A549 (cell line): Measurements from ENCODE around the gene MLLT1. TPM values are rescaled to one million over a fixed set of nuclear protein-coding genes. Genes with fewer than 3 reads are reported as not detected.

ENCODE experiments used
- ATAC-seq, 2 experiments: fragments of 200-7000 bp in 1 of 2; fragments of >200 bp in 1 of 2; cut with Nextera tagmentation in 1 of 2; cut with Tn5 transposase in 1 of 2; 3 replicates each; pipeline versions ENCODE4 v1.8.0 to v1.9.1; 2018 to 2020; ENCODE audit warnings: mild to moderate bottlenecking in 1 of 2, moderate library complexity in 1 of 2
- CTCF ChIA-PET: fragments of 300-600 bp; sonication (Branson Sonifier 250); formaldehyde crosslinking; extraction: SDS; loops from one replicate; lab custom pipeline; 2021; ENCODE audit warnings: antibody characterized with exemption, inconsistent platforms; lab: Yijun Ruan, JAX
- POLR2A ChIA-PET: fragments of 350-600 bp; formaldehyde crosslinking; extraction: SDS; loops from one replicate; lab custom pipeline; 2021; ENCODE audit warnings: antibody characterized with exemption, inconsistent platforms; lab: Yijun Ruan, JAX
- DNase-seq, 2 experiments: peaks; one replicate each; pipeline versions ENCODE4 v3.0.0 to v3.0.0-alpha.2; 2011 to 2016; ENCODE audit warnings: low read depth in 1 of 2, low spot score in 1 of 2
- FAIRE-seq: peaks from 2 replicates; lab custom pipeline; 2011; peaks lifted over from hg19 to GRCh38; lab: Jason Lieb, UNC
- H3K27ac ChIP-seq, 2 experiments: fragments of >200 bp; sonication (Bioruptor Twin); formaldehyde crosslinking; 3 replicates each; pipeline ENCODE4 v1.5.1; 2016 to 2017
- H3K4me1 ChIP-seq: fragments of >200 bp; sonication (Bioruptor Twin); formaldehyde crosslinking; 3 replicates; pipeline ENCODE4 v1.6.1; 2016
- H3K4me2 ChIP-seq: fragments of >200 bp; sonication (Bioruptor Twin); formaldehyde crosslinking; 3 replicates; pipeline ENCODE4 v1.6.1; 2016
- H3K4me3 ChIP-seq: fragments of >200 bp; sonication (Bioruptor Twin); formaldehyde crosslinking; 3 replicates; pipeline ENCODE4 v1.5.1; 2016
- H3K9me3 ChIP-seq: fragments of >200 bp; sonication (Bioruptor Twin); formaldehyde crosslinking; 3 replicates; pipeline ENCODE4 v1.6.1; 2016
- CBX2 ChIP-seq: fragments of 200-600 bp; sonication (generic); IDR thresholded peaks from 2 replicates; pipeline ENCODE4 v1.6.1; 2016; ENCODE audit warnings: low read depth, mild to moderate bottlenecking, borderline replicate concordance
- CHD2 ChIP-seq: fragments of 150-350 bp; IDR thresholded peaks from 2 replicates; pipeline ENCODE4 v1.6.1; 2014; ENCODE audit warnings: low read length; ENCODE audit not compliant: partially characterized antibody
- ESRRA ChIP-seq: fragments of 150-350 bp; IDR thresholded peaks from 2 replicates; pipeline ENCODE4 v1.6.1; 2014; ENCODE audit warnings: mild to moderate bottlenecking, low read length, borderline replicate concordance
- FOSL2 ChIP-seq, 2 experiments: fragments of 450-650 bp in 1 of 2; fragments of >200 bp in 1 of 2; sonication (Bioruptor Twin) in 1 of 2; formaldehyde crosslinking; IDR thresholded peaks; 2 replicates each; pipeline versions ENCODE4 v1.5.0 to v1.6.1; 2016 to 2020; ENCODE audit warnings: mild to moderate bottlenecking in 1 of 2, moderate library complexity in 1 of 2
- GATA3 ChIP-seq: IDR thresholded peaks from 2 replicates; pipeline ENCODE4 v1.6.1; 2012; ENCODE audit warnings: borderline replicate concordance
- HOXB13 ChIP-seq: fragments of 250-450 bp; sonication (Bioruptor Pico); IDR thresholded peaks from 2 replicates; pipeline ENCODE4 v1.5.0; 2020; ENCODE audit warnings: low read depth, mild to moderate bottlenecking, moderate library complexity
- JUN ChIP-seq, 2 experiments: fragments of >200 bp; sonication (Bioruptor Twin); formaldehyde crosslinking; IDR thresholded peaks; 2 replicates in 1 of 2; 3 replicates in 1 of 2; pipeline ENCODE4 v1.6.1; 2016 to 2017
- JUNB ChIP-seq: fragments of >200 bp; sonication (Bioruptor Twin); formaldehyde crosslinking; IDR thresholded peaks from 2 replicates; pipeline ENCODE4 v1.6.1; 2016
- MYC ChIP-seq: IDR thresholded peaks from 2 replicates; pipeline ENCODE4 v1.6.1; 2012; ENCODE audit warnings: mild to moderate bottlenecking, inconsistent platforms, low read length, improper control_type of control experiment, borderline replicate concordance
- SMC3 ChIP-seq: fragments of >200 bp; sonication (Bioruptor Twin); formaldehyde crosslinking; IDR thresholded peaks from 3 replicates; pipeline ENCODE4 v1.6.1; 2018; ENCODE audit warnings: inconsistent platforms
- TFCP2L1 ChIP-seq: fragments of 250-450 bp; sonication (Bioruptor Pico); IDR thresholded peaks from 2 replicates; pipeline ENCODE4 v1.5.0; 2021; ENCODE audit warnings: mild to moderate bottlenecking
- TP53 ChIP-seq: fragments of 250-450 bp; sonication (Bioruptor Pico); IDR thresholded peaks from 2 replicates; pipeline ENCODE4 v1.5.0; 2021; ENCODE audit warnings: mild to moderate bottlenecking, moderate library complexity
- ZFP36 ChIP-seq: fragments of 450-650 bp; IDR thresholded peaks from 2 replicates; pipeline ENCODE4 v1.6.1; 2014; ENCODE audit warnings: borderline replicate concordance; ENCODE audit not compliant: partially characterized antibody
- WGBS: methylation state at CpG from one replicate; pipeline ENCODE4 v1.1.6; 2017; ENCODE audit errors: missing lambda C conversion rate; 5-methylcytosine and 5-hydroxymethylcytosine counted together
- polyA plus RNA-seq, 4 experiments: library from polyadenylated mRNA; depleted of rRNA in 3 of 4; stranded (reverse); fragments of >200 nt; fragmentation: RNase III in 1 of 4; extraction: RNeasy Plus Mini Kit Qiagen cat#74134 plus additional on column Dnase treatment in 1 of 4; gene quantifications; 2 replicates in 3 of 4; 3 replicates in 1 of 4; pipeline ENCODE4 v1.2.3, GENCODE V29; 2011 to 2017
- TF ChIP-seq, protein P1 (sequence below): IDR thresholded peaks from 2 replicates; pipeline ENCODE4 v1.6.1; 2012
- TF ChIP-seq, protein P2 (sequence below): fragments of >200 bp; sonication (Bioruptor Twin); formaldehyde crosslinking; IDR thresholded peaks from 2 replicates; pipeline ENCODE4 v1.6.1; 2016
- TF ChIP-seq, protein P3 (sequence below): fragments of 250-450 bp; sonication (Bioruptor Pico); IDR thresholded peaks from 2 replicates; pipeline ENCODE4 v1.5.0; 2020; ENCODE audit warnings: low read depth, mild to moderate bottlenecking, moderate library complexity
- TF ChIP-seq, protein P4 (sequence below): fragments of 450-650 bp; IDR thresholded peaks from 2 replicates; pipeline ENCODE4 v1.6.1; 2014; ENCODE audit warnings: antibody characterized with exemption
- TF ChIP-seq, protein P5 (sequence below): fragments of 150-350 bp; IDR thresholded peaks from 2 replicates; pipeline ENCODE4 v1.6.1; 2014; ENCODE audit warnings: low read depth, mild to moderate bottlenecking, low read length
- TF ChIP-seq, protein P6 (sequence below): IDR thresholded peaks from 2 replicates; pipeline ENCODE4 v1.6.1; 2012; ENCODE audit warnings: low read depth, borderline replicate concordance
- TF ChIP-seq, protein P7 (sequence below): fragments of 200-600 bp; sonication (generic); IDR thresholded peaks from 2 replicates; pipeline ENCODE4 v1.6.1; 2016; ENCODE audit warnings: antibody characterized with exemption, mild to moderate bottlenecking, moderate library complexity

Gene MLLT1
- polyA plus RNA-seq, 2 of the 4 experiments (the other 2 are of a cell fraction): 7.4 to 17.5 TPM

DNA sequence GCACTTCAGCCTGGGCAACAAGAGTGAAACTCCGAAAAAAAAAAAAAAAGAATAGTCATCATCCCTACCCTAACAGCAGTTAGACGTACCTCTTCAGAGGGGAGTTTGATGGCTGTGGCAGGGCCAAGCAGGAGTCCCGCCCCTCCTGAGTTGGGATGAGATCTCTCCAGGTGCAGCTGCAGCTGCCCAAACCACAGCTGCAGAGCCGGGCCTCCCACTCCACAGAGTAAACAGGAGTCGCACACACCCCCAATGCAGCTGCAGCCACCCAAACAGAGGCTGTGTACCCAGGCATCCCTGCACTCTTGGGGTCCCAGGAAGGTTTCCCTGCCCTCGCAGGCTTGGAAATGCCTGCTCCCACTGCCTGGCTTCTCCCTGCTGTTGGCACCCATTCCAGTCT lies 17.4 kb upstream of the MLLT1 start:
- ATAC-seq: no peak
- Histone ChIP-seq H3K27ac (no peak overlapping the region), H3K9me3 (0 out of 3 replicates have a peak, but pooled peaks cover under 1% of the 10 kb centered on the region), H3K4me1 (no peaks in the 10 kb centered on the region), H3K4me3 (no peak overlapping the region), H3K4me2 (no peak overlapping the region)
- ChIA-PET CTCF (interaction anchor here (1.0 to 1.1 kb wide), 2 partner anchors 11 to 15 kb away, joined by 3 to 5 read pairs; no protein-coding TSS in a partner anchor), POLR2A (no interaction called here)
- WGBS: 19% methylated on average over 5 of the region's 6 CpGs
- no peak for TF ChIP-seq TFCP2L1 (CRISPR knock-in tag)
- no peak for TF ChIP-seq ESRRA
- TF ChIP-seq CBX2: no peak
- no peak for TF ChIP-seq SMC3
- TF ChIP-seq JUNB: no peak
- TF ChIP-seq, protein P1, sequence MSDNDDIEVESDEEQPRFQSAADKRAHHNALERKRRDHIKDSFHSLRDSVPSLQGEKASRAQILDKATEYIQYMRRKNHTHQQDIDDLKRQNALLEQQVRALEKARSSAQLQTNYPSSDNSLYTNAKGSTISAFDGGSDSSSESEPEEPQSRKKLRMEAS: no peak
- TF ChIP-seq ZFP36: no peak
- TF ChIP-seq HOXB13 (CRISPR knock-in tag): no peak
- TF ChIP-seq CHD2: no peak
- no peak for TF ChIP-seq GATA3
- TF ChIP-seq, protein P2, sequence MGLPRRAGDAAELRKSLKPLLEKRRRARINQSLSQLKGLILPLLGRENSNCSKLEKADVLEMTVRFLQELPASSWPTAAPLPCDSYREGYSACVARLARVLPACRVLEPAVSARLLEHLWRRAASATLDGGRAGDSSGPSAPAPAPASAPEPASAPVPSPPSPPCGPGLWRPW: no peak
- TF ChIP-seq, protein P3, sequence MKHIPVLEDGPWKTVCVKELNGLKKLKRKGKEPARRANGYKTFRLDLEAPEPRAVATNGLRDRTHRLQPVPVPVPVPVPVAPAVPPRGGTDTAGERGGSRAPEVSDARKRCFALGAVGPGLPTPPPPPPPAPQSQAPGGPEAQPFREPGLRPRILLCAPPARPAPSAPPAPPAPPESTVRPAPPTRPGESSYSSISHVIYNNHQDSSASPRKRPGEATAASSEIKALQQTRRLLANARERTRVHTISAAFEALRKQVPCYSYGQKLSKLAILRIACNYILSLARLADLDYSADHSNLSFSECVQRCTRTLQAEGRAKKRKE (CRISPR knock-in tag): no peak
- TF ChIP-seq, protein P4, sequence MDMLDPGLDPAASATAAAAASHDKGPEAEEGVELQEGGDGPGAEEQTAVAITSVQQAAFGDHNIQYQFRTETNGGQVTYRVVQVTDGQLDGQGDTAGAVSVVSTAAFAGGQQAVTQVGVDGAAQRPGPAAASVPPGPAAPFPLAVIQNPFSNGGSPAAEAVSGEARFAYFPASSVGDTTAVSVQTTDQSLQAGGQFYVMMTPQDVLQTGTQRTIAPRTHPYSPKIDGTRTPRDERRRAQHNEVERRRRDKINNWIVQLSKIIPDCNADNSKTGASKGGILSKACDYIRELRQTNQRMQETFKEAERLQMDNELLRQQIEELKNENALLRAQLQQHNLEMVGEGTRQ: no peak
- no peak for TF ChIP-seq TP53 (CRISPR knock-in tag)
- TF ChIP-seq, protein P5, sequence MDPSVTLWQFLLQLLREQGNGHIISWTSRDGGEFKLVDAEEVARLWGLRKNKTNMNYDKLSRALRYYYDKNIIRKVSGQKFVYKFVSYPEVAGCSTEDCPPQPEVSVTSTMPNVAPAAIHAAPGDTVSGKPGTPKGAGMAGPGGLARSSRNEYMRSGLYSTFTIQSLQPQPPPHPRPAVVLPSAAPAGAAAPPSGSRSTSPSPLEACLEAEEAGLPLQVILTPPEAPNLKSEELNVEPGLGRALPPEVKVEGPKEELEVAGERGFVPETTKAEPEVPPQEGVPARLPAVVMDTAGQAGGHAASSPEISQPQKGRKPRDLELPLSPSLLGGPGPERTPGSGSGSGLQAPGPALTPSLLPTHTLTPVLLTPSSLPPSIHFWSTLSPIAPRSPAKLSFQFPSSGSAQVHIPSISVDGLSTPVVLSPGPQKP: no peak
- TF ChIP-seq, protein P6, sequence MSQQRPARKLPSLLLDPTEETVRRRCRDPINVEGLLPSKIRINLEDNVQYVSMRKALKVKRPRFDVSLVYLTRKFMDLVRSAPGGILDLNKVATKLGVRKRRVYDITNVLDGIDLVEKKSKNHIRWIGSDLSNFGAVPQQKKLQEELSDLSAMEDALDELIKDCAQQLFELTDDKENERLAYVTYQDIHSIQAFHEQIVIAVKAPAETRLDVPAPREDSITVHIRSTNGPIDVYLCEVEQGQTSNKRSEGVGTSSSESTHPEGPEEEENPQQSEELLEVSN: no peak
- TF ChIP-seq FOSL2 (IDR thresholded peaks at IDR 0.05): no peak
- TF ChIP-seq FOSL2 (CRISPR knock-in tag; IDR thresholded peaks at IDR 0.05): no peak
- TF ChIP-seq MYC: no peak
- TF ChIP-seq JUN (IDR thresholded peaks at IDR 0.05): no peak
- TF ChIP-seq, protein P7, sequence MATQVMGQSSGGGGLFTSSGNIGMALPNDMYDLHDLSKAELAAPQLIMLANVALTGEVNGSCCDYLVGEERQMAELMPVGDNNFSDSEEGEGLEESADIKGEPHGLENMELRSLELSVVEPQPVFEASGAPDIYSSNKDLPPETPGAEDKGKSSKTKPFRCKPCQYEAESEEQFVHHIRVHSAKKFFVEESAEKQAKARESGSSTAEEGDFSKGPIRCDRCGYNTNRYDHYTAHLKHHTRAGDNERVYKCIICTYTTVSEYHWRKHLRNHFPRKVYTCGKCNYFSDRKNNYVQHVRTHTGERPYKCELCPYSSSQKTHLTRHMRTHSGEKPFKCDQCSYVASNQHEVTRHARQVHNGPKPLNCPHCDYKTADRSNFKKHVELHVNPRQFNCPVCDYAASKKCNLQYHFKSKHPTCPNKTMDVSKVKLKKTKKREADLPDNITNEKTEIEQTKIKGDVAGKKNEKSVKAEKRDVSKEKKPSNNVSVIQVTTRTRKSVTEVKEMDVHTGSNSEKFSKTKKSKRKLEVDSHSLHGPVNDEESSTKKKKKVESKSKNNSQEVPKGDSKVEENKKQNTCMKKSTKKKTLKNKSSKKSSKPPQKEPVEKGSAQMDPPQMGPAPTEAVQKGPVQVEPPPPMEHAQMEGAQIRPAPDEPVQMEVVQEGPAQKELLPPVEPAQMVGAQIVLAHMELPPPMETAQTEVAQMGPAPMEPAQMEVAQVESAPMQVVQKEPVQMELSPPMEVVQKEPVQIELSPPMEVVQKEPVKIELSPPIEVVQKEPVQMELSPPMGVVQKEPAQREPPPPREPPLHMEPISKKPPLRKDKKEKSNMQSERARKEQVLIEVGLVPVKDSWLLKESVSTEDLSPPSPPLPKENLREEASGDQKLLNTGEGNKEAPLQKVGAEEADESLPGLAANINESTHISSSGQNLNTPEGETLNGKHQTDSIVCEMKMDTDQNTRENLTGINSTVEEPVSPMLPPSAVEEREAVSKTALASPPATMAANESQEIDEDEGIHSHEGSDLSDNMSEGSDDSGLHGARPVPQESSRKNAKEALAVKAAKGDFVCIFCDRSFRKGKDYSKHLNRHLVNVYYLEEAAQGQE: no peak
- no peak for FAIRE-seq
- DNase-seq: no peak
